Measurements from ENCODE around the gene ARID1A. TPM values are rescaled to one million over a fixed set of nuclear protein-coding genes. Genes with fewer than 3 reads are reported as not detected.
"Not testable (repeated sequence)": the region's sequence is repeated elsewhere in the genome, so short reads cannot be mapped to it uniquely, and the experiment has no call there.

The ARID1A gene
- total RNA-seq: 10 to 100 TPM; 82.4 to 84.9 TPM

DNA sequence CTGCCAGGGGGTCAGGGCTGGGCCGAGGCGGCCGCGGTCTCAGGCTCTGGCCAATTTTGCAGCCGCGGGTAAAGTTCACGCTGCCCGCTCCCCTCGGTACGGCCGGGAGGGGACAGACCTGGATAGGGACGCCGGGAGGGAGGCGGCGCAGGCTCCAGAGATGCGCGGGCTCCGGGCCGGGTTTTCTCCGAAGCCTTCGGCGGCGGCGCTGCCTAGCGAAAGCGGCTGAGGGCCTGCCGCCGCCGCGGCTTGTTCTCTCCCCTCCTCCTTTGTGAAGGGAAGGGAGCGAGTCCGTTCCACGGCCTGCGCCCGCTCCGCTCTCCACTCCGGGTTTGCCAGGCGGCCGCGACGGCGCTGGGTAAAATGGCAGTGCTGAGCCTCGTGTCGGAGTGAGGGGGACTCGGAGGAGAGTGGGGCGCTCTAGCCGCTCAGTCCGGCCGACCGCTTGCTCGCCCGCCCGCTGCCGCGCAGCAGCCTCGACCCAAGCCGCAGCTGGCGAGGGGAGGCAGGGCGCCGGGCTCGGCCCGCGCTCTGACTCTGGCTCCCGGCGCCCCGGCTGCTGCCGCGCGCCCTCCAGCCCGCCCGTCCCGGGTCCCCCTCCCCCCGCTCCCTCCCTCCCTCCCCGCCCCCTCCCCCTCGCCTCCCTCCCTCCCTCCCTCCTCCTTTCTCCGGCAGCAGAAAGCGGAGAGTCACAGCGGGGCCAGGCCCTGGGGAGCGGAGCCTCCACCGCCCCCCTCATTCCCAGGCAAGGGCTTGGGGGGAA is at the start of gene ARID1A:
Gene ARID1A, plus strand, starts transcription at position 660 of the 763 bp plus-strand sequence. CDS start 389 bp downstream, outside the sequence.
- intact Hi-C loops (cut with micrococcal nuclease): no loop called here
- H3K27me3 Mint-ChIP-seq: no peaks in the 10 kb centered on the region
- H3K27ac Mint-ChIP-seq: peak within 1 kb of the TSS; percentile 98
- H3K9me3 Mint-ChIP-seq: no peaks in the 10 kb centered on the region
- TF ChIP-seq, protein P1, sequence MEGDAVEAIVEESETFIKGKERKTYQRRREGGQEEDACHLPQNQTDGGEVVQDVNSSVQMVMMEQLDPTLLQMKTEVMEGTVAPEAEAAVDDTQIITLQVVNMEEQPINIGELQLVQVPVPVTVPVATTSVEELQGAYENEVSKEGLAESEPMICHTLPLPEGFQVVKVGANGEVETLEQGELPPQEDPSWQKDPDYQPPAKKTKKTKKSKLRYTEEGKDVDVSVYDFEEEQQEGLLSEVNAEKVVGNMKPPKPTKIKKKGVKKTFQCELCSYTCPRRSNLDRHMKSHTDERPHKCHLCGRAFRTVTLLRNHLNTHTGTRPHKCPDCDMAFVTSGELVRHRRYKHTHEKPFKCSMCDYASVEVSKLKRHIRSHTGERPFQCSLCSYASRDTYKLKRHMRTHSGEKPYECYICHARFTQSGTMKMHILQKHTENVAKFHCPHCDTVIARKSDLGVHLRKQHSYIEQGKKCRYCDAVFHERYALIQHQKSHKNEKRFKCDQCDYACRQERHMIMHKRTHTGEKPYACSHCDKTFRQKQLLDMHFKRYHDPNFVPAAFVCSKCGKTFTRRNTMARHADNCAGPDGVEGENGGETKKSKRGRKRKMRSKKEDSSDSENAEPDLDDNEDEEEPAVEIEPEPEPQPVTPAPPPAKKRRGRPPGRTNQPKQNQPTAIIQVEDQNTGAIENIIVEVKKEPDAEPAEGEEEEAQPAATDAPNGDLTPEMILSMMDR (IDR thresholded peaks at IDR 0.05): no peak
- CTCF ChIA-PET: interaction anchor here (1.1 to 11.2 kb wide), 5 partner anchors 38 to 196 kb away, joined by 3 to 126 read pairs (median 4); partner anchors contain the start of gene PIGV
- H3K36me3 Mint-ChIP-seq (ENCODE audit: low read depth): peaks cover 5% of the 10 kb centered on the region
- H3K4me1 Mint-ChIP-seq (ENCODE audit: low read depth): peaks cover 22% of the 10 kb centered on the region
- ATAC-seq: peak; percentile 57
- peak within 1 kb of the TSS; percentile 87 for H3K4me3 Mint-ChIP-seq
- POLR2A ChIA-PET: interaction anchor here (0.5 to 15.4 kb wide), 14 partner anchors 8 to 117 kb away, joined by 3 to 283 read pairs (median 6); partner anchors contain the start of gene PIGV
- peak; percentile 95 for DNase-seq

DNA sequence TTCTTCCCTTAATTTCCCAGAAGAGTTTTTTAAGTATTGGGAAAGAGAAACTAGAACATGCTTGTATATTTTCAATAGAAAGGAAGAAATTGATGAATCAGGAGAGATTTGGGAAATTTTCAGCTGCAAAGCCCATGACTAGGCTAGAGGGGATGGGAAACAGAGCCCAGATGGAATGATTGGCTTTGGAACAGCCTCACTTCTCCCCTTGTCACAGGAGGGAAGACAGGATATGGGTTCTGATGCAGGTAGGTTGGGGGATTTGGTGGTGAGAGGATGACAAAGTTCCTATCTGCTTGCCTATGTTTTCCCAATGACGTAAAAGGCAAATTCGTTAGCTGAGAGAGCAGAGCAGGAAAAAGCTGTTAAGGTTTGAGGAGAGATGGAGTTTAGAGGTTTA is 31.0 kb upstream of the ARID1A start:
- Mint-ChIP-seq H3K4me3 (no peak overlapping the region), H3K4me1 (ENCODE audit: low read depth) (peaks cover 9% of the 10 kb centered on the region), H3K27me3 (no peaks in the 10 kb centered on the region), H3K27ac (no peak overlapping the region), H3K9me3 (no peaks in the 10 kb centered on the region), H3K36me3 (ENCODE audit: low read depth) (no peaks in the 10 kb centered on the region)
- ChIA-PET POLR2A (interaction anchor here (1.1 kb wide), 1 partner anchor 123 kb away, joined by 5 read pairs; the partner anchor contains the start of gene PIGV), CTCF (interaction anchor here (0.6 to 1.1 kb wide), 3 partner anchors 12 to 164 kb away, joined by 3 read pairs; no protein-coding TSS in a partner anchor)
- DNase-seq (no peak), ATAC-seq (no peak)
- TF ChIP-seq, protein P1 (IDR thresholded peaks at IDR 0.05): no peak
- intact Hi-C loops (cut with micrococcal nuclease): no loop called here

DNA sequence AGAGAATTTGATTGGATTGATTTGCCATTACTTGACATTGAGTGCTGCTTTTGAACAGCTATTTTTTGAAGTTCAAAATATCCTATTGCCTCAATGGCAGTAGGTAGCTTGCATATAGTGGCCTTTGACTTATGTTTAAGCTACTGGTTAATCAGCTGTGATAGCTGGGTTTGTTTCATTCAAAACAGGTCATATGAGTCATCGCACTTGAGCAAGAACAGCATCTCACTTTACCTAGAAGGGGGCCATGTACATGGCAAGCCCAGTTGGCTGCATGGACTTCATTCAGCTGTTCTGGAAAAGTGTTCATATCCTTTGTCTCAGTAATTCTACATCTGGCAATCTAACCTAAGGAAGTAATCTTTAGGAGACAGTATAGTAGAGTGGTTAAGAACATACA is 29.0 kb upstream of the ARID1A start:
- H3K4me3 Mint-ChIP-seq: no peak overlapping the region
- H3K9me3 Mint-ChIP-seq: no peaks in the 10 kb centered on the region
- H3K27ac Mint-ChIP-seq: no peak overlapping the region
- intact Hi-C loops (cut with micrococcal nuclease): no loop called here
- ChIA-PET POLR2A (interaction anchor here (0.5 to 1.9 kb wide), 4 partner anchors 10 to 148 kb away, joined by 3 to 5 read pairs (median 4); partner anchors contain the start of gene PIGV), CTCF (interaction anchor here (1.0 to 1.8 kb wide), 3 partner anchors 10 to 122 kb away, joined by 4 to 8 read pairs (median 5); no protein-coding TSS in a partner anchor)
- DNase-seq (peak; percentile 26), ATAC-seq (peak; percentile 86)
- TF ChIP-seq, protein P1 (IDR thresholded peaks at IDR 0.05): no peak
- no peaks in the 10 kb centered on the region for H3K36me3 Mint-ChIP-seq (ENCODE audit: low read depth)
- no peaks in the 10 kb centered on the region for H3K27me3 Mint-ChIP-seq
- peaks cover 11% of the 10 kb centered on the region for H3K4me1 Mint-ChIP-seq (ENCODE audit: low read depth)

DNA sequence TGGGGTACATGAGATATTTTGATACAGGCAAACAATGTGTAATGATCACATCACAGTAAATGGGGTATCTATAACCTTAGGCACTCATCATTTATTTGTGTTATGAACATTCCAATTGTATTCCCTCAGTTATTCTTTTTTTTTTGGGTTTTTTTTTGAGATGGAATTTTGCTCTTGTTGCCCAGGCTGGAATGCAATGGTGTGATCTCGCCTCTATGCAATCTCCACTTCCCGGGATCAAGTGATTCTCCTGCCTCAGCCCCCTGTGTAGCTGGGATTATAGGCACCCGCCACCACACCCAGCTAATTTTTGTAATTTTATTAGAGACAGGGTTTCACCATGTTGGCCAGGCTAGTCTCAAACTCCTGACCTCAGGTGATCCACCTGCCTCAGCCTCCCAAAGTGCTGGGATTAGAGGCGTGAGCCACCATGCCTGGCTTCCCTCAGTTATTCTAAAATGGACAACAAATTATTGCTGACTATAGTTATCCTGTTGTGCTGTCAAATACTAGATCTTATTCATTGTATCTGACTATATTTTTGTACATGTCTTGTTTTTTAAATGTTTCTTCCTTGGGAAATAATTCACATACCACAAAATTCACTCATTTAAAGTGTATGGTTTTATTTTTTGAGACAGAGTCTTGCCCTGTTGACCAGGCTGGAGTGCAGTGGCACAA is 27.6 kb upstream of the ARID1A start:
- ChIA-PET POLR2A (interaction anchor here (1.5 to 1.9 kb wide), 2 partner anchors 9 to 25 kb away, joined by 3 to 5 read pairs; no protein-coding TSS in a partner anchor), CTCF (interaction anchor here (0.8 to 1.1 kb wide), 2 partner anchors 10 to 120 kb away, joined by 3 to 4 read pairs; no protein-coding TSS in a partner anchor)
- ATAC-seq; H3K36me3 Mint-ChIP-seq (ENCODE audit: low read depth); DNase-seq; H3K27ac Mint-ChIP-seq; H3K4me3 Mint-ChIP-seq; intact Hi-C loops (cut with micrococcal nuclease); H3K27me3 Mint-ChIP-seq; H3K9me3 Mint-ChIP-seq: not testable (repeated sequence)
- peaks cover 12% of the 10 kb centered on the region for H3K4me1 Mint-ChIP-seq (ENCODE audit: low read depth)
